Non-pigmented ciliary epithelial cell (primary cell): ENCODE data around the gene EPO.
"Not testable (repeated sequence)": the region's sequence is repeated elsewhere in the genome, so short reads cannot be mapped to it uniquely, and the experiment has no call there.

ENCODE experiments used
- DNase-seq: peaks from one replicate; pipeline ENCODE4 v3.0.0-alpha.2; 2010; ENCODE audit warnings: low read depth

Gene EPO

DNA sequence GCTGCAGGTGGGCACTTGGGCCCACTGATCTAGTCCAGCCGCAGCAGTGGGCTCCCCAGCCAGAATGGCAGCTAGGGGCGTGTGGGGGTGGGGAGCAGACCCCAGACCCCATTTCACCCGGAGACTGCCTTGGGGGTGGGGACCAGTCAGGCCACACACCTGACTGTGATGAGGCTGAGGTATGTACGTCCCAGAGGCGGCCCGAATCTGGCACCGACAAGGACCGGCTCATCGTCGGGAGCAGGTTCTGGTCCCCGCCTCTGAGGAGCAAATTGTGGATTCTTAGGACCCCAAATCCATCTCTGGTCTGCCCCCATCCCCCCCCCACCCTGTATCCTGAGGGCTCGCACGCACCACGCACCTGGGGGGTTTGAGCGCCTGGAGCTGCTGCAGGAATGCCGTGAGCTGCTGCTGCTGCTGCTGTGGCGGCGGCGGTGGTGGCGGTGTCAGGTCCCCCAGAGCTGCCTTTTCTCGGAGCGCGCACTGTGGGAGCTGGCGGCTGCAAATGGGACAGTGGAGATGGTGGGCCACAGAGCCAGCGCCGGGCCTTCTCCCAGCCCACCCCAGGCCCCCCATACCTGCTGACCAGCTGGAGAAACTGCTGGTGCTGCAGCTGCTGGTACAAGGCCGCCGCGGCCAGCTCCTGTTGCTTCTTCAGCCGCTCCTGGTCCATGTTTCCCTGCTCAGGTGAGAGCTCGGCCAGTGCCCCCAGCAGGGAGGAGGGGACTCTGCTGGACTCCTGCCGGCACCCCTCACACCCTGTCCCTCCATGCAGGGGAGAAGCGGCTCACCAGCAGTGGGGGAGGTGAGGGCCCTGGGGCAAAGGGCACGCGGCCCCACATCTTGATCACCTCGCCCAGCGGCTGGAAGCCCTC is 36.4 kb upstream of the EPO start:
- no peak for DNase-seq

GRCh38 chr7:100684534-100685042 is 35.7 kb upstream of the EPO start:
- no peak for DNase-seq

DNA sequence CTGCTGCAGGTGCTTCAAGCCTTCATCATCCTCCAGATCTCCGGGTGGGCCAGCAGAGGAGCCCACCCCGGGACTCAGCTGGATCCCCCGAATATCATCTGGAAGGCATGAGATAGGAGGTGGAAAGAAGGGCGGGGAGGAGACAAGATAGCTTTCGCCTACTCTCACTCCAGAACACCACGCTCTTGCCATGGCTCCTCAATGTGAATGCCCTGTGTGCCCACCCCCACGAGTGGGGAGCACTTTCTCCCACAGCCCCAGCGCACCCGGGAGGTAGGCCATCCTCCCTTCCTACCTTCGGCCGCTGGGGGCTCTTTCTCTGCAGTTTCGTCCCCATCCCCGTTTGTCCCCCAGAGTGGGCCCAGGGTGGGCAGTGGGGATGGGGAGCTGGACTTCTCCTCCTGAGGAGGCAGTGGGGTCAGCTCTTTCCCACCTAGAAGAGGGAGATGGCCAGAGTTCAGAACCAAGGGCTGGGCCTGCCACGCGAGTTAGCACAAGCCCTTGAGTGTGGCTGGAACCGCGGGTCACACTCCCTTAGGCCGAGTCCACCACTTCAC is 35.1 kb upstream of the EPO start:
- DNase-seq, result no peak

DNA sequence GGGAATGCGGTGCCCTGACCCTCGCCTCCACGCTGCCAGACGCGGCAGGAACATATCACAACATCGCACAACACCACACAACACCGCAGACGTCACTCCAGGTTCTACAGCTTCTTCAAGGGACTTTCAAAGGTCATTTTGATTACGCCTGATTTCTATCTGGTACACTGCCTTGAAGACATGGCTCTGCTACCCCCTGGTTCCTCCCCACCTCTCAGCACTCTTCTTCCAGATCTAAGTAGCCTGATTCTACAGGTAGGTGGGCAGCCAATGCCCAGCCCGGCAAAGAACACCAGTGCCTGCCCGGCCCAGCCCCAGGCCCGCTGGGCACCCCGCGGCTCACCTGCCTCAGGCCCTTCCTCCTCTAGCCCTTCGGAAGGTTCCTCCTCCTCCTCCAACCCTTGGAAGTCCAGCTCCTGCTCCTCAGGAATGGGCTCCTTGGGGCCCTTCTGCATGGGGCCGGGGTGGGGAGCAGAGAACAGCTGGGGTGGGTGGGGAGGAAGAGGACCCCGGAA is 34.6 kb upstream of the EPO start:
- no peak for DNase-seq

GRCh38 chr7:100686201-100686821 is 34.0 kb upstream of the EPO start:
- DNase-seq, result no peak

DNA sequence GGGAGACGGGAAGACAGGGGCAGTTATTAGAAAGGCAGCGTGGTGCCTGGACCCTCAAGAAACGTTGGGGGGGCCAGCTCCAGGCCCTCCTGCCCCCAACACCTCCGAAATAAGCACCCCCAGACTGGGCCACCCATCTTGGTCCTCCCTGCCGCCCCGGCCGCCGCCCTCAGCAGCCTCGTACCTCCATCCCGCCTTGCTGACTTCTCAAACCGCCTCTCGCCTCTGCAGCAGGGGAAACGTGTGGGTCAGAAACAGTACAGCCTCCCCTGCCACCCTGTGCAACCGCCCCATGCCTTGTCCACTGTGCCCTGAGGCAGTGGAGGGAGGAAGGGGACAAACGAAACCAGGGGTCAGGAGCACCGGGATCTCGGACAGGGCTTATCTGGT is 33.5 kb upstream of the EPO start:
- DNase-seq, result no peak

DNA sequence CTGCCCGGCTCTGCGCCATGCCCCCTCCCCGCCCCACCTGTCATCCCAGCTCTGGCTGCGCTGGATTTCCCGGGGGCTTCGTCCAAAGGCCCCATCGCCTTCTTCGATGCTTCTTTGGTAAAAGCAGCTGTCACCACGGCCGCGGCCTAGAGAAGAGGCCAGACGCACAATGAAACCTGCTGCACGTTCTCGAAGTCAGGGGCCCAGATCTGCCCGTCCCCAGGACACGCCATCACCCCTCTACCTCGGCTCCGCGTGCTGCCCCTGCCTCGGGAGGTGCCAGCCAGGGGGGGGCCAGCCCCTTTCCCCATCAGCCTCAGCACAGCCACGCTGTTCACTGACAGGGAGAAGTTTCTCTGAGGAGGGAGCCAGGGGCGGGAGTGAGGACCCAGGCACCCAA is 33.0 kb upstream of the EPO start:
- DNase-seq, result no peak

- no peak for DNase-seq
These were observed 32.4 kb upstream of the EPO start for GRCh38 chr7:100687751-100688300.

DNA sequence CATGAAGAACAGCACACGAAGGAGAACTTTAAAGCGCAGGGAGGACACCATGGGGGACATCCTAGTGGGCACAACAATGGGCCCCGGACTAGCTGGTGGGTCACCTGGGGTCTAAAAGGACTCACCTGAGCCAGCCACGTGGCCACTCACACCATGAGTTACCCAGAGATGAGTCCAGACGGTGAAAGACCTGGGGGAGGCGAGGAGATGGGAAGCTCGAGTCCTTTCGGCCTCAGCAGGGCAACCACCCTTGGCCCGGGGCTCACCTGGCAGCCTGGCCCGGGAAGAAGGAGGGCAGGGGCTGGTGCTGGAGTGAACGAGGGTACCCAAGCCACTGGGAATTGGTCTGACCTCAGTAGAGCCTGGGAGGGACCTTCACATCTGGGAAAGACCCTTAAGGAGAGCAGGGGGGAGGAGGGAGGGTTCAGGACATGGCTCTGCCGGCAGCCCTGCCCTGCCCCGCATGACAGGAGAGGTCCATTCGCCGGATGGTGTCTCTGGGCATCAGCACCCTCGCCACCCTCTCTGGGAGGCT is 31.9 kb upstream of the EPO start:
- no peak for DNase-seq

GRCh38 chr7:100689230-100690135 is 30.8 kb upstream of the EPO start:
- no peak for DNase-seq

DNA sequence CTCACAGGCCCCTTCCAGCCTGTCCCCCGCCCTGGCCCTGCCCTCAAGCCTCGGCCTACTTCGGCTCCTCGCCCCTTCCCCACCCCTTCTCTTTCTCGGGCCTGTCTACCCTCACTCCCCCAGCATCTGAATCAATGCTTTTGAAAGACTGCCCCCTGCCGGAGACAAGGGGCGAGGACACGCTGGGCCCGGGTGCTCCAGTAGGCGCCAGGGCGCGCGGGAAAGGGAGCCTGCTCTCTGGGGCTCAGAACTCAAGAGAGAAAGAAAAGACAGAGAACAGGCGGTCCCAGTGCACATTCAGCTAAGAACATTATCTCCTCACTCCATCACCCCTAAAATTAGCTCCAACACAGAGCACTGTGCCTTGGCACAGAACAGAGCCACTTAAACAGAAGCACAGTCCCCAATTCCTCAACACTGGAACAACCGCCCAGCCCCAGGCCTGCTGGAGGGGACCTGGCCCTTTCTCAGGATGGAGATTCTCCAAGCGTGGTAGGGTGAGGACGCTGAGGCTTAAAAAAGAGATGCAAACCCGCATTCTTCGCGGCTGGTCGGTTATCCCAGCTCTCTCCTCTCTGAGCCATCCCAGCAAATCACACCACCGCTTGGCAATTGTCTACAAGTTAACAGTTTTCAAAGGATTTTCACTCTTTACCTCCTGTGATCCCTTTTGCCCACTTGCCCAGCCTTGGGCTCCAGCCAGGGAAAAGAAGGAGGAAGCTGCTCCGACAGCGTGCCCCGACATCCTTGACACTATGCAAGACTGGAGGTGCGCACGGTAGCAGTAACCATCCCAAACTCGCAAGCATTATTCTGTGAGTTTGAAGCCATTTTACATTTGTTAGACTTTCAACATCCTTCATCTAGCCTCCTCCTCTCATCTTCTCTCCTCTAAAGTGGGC is 28.3 kb upstream of the EPO start:
- DNase-seq, result no peak

DNA sequence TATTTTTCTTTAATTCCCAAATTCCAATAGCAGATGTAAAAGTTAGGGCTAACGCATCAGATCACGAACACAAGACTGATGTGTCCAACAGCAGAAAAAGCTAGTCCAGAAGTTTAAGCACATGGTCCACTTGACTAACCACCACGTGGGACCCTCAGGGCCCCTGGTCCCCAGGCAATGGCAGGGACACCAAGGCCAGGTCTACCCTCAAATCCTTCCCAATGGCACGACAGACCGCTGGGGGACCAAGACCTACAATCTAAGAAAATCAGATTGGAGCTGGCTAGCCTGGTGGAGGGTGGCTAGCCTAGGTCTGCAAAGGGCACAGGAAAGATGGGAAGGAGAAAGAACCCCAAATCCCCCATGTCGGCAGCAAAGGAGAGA is 27.7 kb upstream of the EPO start:
- no peak for DNase-seq

DNA sequence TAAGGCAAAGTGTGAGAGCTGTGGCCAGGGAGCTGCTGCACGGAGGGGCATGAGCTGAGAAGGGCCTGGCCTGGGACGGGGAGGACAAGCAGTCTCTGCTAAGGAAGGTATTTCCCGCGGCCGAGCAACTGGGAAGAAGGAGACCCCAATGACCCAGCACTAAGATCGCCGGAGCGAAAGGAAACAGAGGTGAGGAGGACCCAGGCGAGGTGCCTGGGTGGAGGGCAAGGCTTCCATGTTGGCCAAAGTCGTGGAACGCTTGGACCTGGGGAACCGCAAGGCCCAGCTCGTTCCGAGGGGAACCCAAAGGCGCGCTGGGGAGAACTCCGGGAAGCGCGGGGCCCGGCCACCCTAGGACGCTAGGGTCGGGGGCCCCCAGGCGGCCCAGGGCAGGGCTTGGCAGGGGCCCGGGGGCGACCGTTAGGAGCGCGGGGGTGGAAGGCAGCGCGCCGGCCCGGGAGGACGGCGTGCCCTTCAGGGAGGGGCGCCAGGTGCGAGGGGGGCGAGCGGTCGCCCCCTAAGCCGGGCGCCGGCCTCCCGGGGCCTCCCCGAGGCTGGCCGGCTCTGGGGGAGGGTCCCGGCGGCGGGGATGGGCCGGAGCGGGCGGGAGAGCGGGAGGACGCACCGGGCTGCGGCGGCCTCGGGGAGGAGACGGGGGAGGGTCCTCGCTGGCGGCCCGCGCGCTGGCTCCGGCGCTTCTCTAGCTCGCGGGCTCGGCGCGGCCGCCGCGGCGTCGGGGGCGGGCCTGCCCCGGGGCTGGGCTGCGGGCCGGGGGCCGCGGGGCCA is 26.8 kb upstream of the EPO start:
- DNase-seq, result no peak

- no peak for DNase-seq
These were observed 26.0 kb upstream of the EPO start, which contains the start of gene GIGYF1 for GRCh38 chr7:100694098-100694745. TSS of gene GIGYF1 (minus strand) at chr7:100694250. CDS start at chr7:100688238, 6,012 bp downstream.

- DNase-seq, result no peak
These were observed 24.1 kb upstream of the EPO start for GRCh38 chr7:100696123-100696521.

DNA sequence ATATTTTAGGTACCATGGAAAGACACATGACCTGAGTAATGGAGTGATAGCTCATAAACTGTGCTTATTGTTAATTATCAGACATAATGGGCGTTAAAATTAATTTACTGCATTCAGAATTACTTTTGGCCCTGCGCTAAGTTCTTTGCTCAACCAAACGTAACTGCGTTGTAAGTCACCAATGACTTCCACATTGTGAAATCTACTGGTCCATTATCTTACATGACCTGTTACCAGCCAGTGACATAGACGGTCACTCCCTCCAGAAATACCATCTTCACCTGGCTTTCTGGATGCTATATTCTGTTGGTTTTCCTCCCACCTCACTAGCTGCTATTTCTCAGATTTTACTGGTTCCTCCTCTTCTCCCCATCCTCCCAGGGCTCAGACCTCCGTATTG is 21.2 kb upstream of the EPO start:
- DNase-seq, result no peak

GRCh38 chr7:100701089-100701488 is 19.2 kb upstream of the EPO start:
- DNase-seq, result not testable (repeated sequence)

DNA sequence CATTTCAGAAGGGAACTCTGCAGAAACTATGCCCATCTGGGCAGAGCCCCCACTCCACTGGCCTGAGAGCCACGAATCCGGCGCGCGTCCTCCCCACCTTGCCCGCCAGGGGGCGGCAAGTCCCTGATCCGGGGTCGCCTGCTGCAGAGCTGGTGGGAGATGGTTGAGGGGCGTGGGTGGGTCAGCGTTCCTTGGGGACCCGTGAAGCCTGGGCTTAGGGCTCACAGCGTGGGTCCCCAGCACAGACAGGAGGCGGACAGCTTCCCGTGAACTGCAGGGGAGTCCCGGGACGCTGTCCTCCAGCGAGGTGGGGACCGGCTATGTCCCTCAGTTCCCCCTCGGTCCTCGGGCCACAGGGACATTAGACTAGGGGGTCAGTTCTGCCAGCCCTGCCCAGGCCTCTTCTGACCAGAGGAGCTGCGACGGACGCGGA is 14.9 kb upstream of the EPO start:
- no peak for DNase-seq
